GM18870 (cell line): ENCODE data around the gene LHX4.

Experiments
- ATAC-seq: cut with Tn5 transposase; IDR thresholded peaks from one replicate; pipeline ENCODE4 v1.9.1; 2021; ENCODE audit warnings: moderate library complexity; ENCODE audit not compliant: unreplicated experiment

LHX4 gene

GRCh38 chr1:180294711-180295110, 64.6 kb downstream of the LHX4 start:
- no peak for ATAC-seq

GRCh38 chr1:180295999-180296398, 65.9 kb downstream of the LHX4 start:
- ATAC-seq, result no peak

- ATAC-seq, result no peak
These were observed 69.6 kb downstream of the LHX4 start for GRCh38 chr1:180299479-180300221.

- ATAC-seq, result no peak
These were observed 71.2 kb downstream of the LHX4 start for GRCh38 chr1:180301135-180301742.

GRCh38 chr1:180309338-180309737, 79.3 kb downstream of the LHX4 start:
- no peak for ATAC-seq

GRCh38 chr1:180310095-180310494, 80.0 kb downstream of the LHX4 start:
- ATAC-seq, result no peak

- no peak for ATAC-seq
These were observed 81.1 kb downstream of the LHX4 start for GRCh38 chr1:180311011-180311730.

GRCh38 chr1:180312926-180313325, 82.9 kb downstream of the LHX4 start:
- no peak for ATAC-seq

- no peak for ATAC-seq
These were observed 97.0 kb downstream of the LHX4 start for GRCh38 chr1:180327089-180327488.
